Measurements from ENCODE around the gene MPI. TPM values are rescaled to one million over a fixed set of nuclear protein-coding genes. Genes with fewer than 3 reads are reported as not detected.

MPI gene
- total and polyA plus RNA-seq, 9 donors: 28.8 to 55.6 (median 44.7) TPM

DNA sequence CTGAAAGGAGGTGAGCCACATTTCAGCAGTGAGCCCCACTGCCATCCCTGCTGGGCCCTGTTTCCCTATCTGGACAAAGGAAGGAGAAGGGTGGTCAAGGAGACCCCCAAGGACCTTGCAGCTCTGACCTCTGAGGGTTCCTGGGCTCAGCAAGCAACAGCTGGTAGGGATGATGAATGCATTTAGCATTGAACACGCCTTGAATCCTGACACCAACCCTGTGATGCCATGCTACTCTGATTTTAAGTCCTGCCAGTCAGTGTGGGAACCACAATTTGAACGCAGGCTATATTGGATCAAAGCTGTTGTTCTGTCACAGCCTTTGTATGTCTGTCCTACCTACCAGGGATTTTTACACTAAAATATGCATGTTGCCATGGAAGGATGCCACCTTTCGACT lies 6.5 kb downstream of the MPI start:
- TF ChIP-seq CTCF (IDR thresholded peaks at IDR 0.05) (no peak), EP300 (IDR thresholded peaks at IDR 0.05) (no peak), POLR2A (IDR thresholded peaks at IDR 0.05) (no peak)
- H3K27me3 ChIP-seq: no peaks in the 10 kb centered on the region
- no peak for DNase-seq
- H3K27ac ChIP-seq: no peak overlapping the region
- intact Hi-C loops (cut with DNase I): no loop called here
- H3K36me3 ChIP-seq: no peaks in the 10 kb centered on the region
- no peak overlapping the region for H3K4me3 ChIP-seq
- no peaks in the 10 kb centered on the region for H3K9me3 ChIP-seq
- 77 to 86% (median 81%) methylated on average over 3 of the region's 3 CpGs for WGBS, 3 donors
- no peaks in the 10 kb centered on the region for H3K4me1 ChIP-seq (ENCODE audit: insufficient read depth)

GRCh38 chr15:74897300-74897701 lies 7.5 kb downstream of the MPI start:
- no peak for DNase-seq
- intact Hi-C loops (cut with DNase I): no loop called here
- Histone ChIP-seq H3K4me1 (ENCODE audit: insufficient read depth) (no peaks in the 10 kb centered on the region), H3K36me3 (no peaks in the 10 kb centered on the region), H3K9me3 (no peaks in the 10 kb centered on the region), H3K4me3 (no peak overlapping the region), H3K27ac (no peak overlapping the region), H3K27me3 (no peaks in the 10 kb centered on the region)
- WGBS, 3 donors: 69 to 77% (median 76%) methylated on average over 6 of the region's 6 CpGs
- TF ChIP-seq EP300 (IDR thresholded peaks at IDR 0.05) (no peak), POLR2A (IDR thresholded peaks at IDR 0.05) (no peak), CTCF (IDR thresholded peaks at IDR 0.05) (no peak)

GRCh38 chr15:74901612-74902063 lies 11.8 kb downstream of the MPI start:
- Histone ChIP-seq H3K27ac (no peak overlapping the region), H3K4me3 (no peak overlapping the region), H3K36me3 (no peaks in the 10 kb centered on the region), H3K27me3 (no peaks in the 10 kb centered on the region), H3K4me1 (ENCODE audit: insufficient read depth) (peaks cover 5% of the 10 kb centered on the region), H3K9me3 (no peaks in the 10 kb centered on the region)
- intact Hi-C loops (cut with DNase I): loop anchor here in 3 of 4 donors (2.0 to 10.0 kb wide), 4 partner anchors 46 to 119 kb away; partner anchors contain the start of genes CSK (in 1 of the 3) and ULK3 (in 1 of the 3)
- DNase-seq: peak; percentile 22 to 69 (median 60)
- peak; percentile 66 to 88 (median 72) for TF ChIP-seq CTCF (IDR thresholded peaks at IDR 0.05)
- no peak for TF ChIP-seq EP300 (IDR thresholded peaks at IDR 0.05)
- TF ChIP-seq POLR2A (IDR thresholded peaks at IDR 0.05): no peak
- WGBS, 3 donors: 14 to 21% (median 18%) methylated on average over 5 of the region's 5 CpGs

GRCh38 chr15:74902295-74903075 lies 12.6 kb downstream of the MPI start:
- WGBS, 3 donors: 83 to 92% (median 89%) methylated on average over 4 of the region's 4 CpGs
- intact Hi-C loops (cut with DNase I): loop anchor here in 2 of 4 donors (5.0 to 10.0 kb wide), 3 partner anchors 45 to 120 kb away; partner anchors contain the start of genes CSK (in 1 of the 2) and ULK3 (in 1 of the 2)
- TF ChIP-seq POLR2A (IDR thresholded peaks at IDR 0.05) (no peak), CTCF (IDR thresholded peaks at IDR 0.05) (no peak), EP300 (IDR thresholded peaks at IDR 0.05) (no peak)
- Histone ChIP-seq H3K9me3 (no peaks in the 10 kb centered on the region), H3K4me1 (ENCODE audit: insufficient read depth) (peaks cover 5% of the 10 kb centered on the region), H3K27ac (no peak overlapping the region), H3K4me3 (no peak overlapping the region), H3K27me3 (no peaks in the 10 kb centered on the region), H3K36me3 (no peaks in the 10 kb centered on the region)
- DNase-seq: no peak
